Trophoblast cell (in vitro differentiated cells and primary cell): ENCODE measurements around the gene MLLT10.

Source experiments
- DNase-seq, 2 donors: peaks; one replicate each; pipeline ENCODE4 v3.0.0-alpha.2; 2016
- H2AFZ ChIP-seq: 2 replicates; pipeline ENCODE4 v1.6.1; 2013; ENCODE audit warnings: low read length, moderate library complexity, mild to moderate bottlenecking; ENCODE audit not compliant: insufficient read depth, poor library complexity
- H2AK5ac ChIP-seq: 2 replicates; pipeline ENCODE4 v1.6.1; 2013; ENCODE audit warnings: mild to moderate bottlenecking, low read length
- H2BK120ac ChIP-seq: 2 replicates; pipeline ENCODE4 v1.6.1; 2013; ENCODE audit warnings: low read length, mild to moderate bottlenecking, moderate library complexity; ENCODE audit not compliant: insufficient read depth, poor library complexity
- H2BK12ac ChIP-seq: 2 replicates; pipeline ENCODE4 v1.6.1; 2013; ENCODE audit warnings: mild to moderate bottlenecking, low read length, moderate library complexity
- H2BK5ac ChIP-seq: 2 replicates; pipeline ENCODE4 v1.6.1; 2013; ENCODE audit warnings: low read length, low read depth, moderate library complexity, mild to moderate bottlenecking; ENCODE audit not compliant: poor library complexity
- H3K14ac ChIP-seq: 2 replicates; pipeline ENCODE4 v1.6.1; 2013; ENCODE audit warnings: mild to moderate bottlenecking, low read length
- H3K18ac ChIP-seq: 2 replicates; pipeline ENCODE4 v1.6.1; 2013; ENCODE audit warnings: mild to moderate bottlenecking, low read length
- H3K23ac ChIP-seq: 2 replicates; pipeline ENCODE4 v1.6.1; 2013; ENCODE audit warnings: low read length
- H3K27ac ChIP-seq: 2 replicates; pipeline ENCODE4 v1.5.1; 2013; ENCODE audit warnings: low read depth, mild to moderate bottlenecking, inconsistent platforms, low read length, moderate library complexity
- H3K27me3 ChIP-seq: 2 replicates; pipeline ENCODE4 v1.6.1; 2013; ENCODE audit warnings: inconsistent platforms, mild to moderate bottlenecking, low read length, moderate library complexity; ENCODE audit not compliant: insufficient read depth
- H3K36me3 ChIP-seq, 2 experiments: 1 replicate in 1 of 2; 2 replicates in 1 of 2; pipeline ENCODE4 v1.6.1; 2013; ENCODE audit warnings: low read length in 2 of 2, mild to moderate bottlenecking in 2 of 2, moderate library complexity in 1 of 2; ENCODE audit not compliant: insufficient read depth in 2 of 2, control insufficient read depth in 1 of 2
- H3K4ac ChIP-seq: 2 replicates; pipeline ENCODE4 v1.6.1; 2013; ENCODE audit warnings: low read depth, mild to moderate bottlenecking, low read length, moderate library complexity
- H3K4me1 ChIP-seq, 2 experiments: 1 replicate in 1 of 2; 2 replicates in 1 of 2; pipeline ENCODE4 v1.6.1; 2013; ENCODE audit warnings: low read length in 2 of 2, mild to moderate bottlenecking in 2 of 2, moderate library complexity in 1 of 2; ENCODE audit not compliant: insufficient read depth in 2 of 2, control insufficient read depth in 1 of 2
- H3K4me2 ChIP-seq: 2 replicates; pipeline ENCODE4 v1.6.1; 2013; ENCODE audit warnings: inconsistent platforms, mild to moderate bottlenecking, low read length, moderate library complexity
- H3K4me3 ChIP-seq: 2 replicates; pipeline ENCODE4 v1.5.1; 2013; ENCODE audit warnings: mild to moderate bottlenecking, low read depth, low read length, inconsistent platforms
- H3K79me1 ChIP-seq: one replicate; pipeline ENCODE4 v1.6.1; 2013; ENCODE audit warnings: low read length
- H3K79me2 ChIP-seq: 2 replicates; pipeline ENCODE4 v1.6.1; 2013; ENCODE audit warnings: low read length, mild to moderate bottlenecking; ENCODE audit not compliant: control insufficient read depth, insufficient read depth, poor library complexity
- H3K9ac ChIP-seq: 2 replicates; pipeline ENCODE4 v1.6.1; 2013; ENCODE audit warnings: mild to moderate bottlenecking, low read length
- H3K9me3 ChIP-seq: 2 replicates; pipeline ENCODE4 v1.6.1; 2013; ENCODE audit warnings: low read depth, mild to moderate bottlenecking, control low read depth, inconsistent platforms, low read length; ENCODE audit not compliant: insufficient read depth
- H4K12ac ChIP-seq: 2 replicates; pipeline ENCODE4 v1.6.1; 2013; ENCODE audit warnings: low read depth, mild to moderate bottlenecking, low read length, moderate library complexity
- H4K8ac ChIP-seq: 2 replicates; pipeline ENCODE4 v1.6.1; 2013; ENCODE audit warnings: low read depth, mild to moderate bottlenecking, low read length, moderate library complexity
- H4K91ac ChIP-seq: one replicate; pipeline ENCODE4 v1.6.1; 2013; ENCODE audit warnings: low read depth, mild to moderate bottlenecking, low read length, moderate library complexity
- WGBS: extraction: QIAGEN DNeasy Blood & Tissue Kit; methylation state at CpG from one replicate; pipeline ENCODE4 v1.1.7; 2013; ENCODE audit warnings: missing lambda C conversion rate; ENCODE audit not compliant: insufficient read length, insufficient coverage; ENCODE audit errors: extremely low coverage; 5-methylcytosine and 5-hydroxymethylcytosine counted together

MLLT10 gene

DNA sequence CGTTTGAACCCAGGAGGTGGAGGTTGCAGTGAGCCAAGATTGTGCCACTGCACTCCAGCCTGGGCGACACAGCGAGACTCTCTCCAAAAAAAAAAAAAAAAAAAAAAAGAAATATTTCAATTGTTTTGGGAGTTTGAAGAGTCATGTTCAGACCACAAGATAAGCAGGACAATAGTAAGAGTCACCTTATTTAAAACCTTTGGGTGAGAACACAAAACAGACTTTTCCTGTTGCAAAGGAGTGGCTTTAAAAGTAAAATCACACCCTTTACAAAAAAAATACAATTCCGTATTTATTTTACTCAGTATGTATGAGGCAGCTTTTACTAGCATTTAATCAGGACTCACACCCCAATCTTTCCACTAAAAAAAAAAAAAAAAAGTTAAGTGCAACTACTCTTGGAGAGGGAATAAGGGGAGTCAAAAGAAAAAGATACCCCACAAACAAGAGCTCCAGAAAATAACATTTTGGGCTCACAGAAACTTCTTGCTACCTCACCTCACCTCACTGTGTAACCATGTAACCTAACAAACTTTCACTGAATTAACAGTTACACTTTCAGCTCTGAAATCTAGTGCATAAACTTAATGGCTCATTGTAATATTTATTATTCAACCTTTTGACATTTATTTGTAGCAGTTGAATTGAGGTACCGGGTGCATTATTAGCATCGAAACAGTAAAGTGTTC is 19.8 kb upstream of the MLLT10 start:
- DNase-seq, result no peak
- Histone ChIP-seq H3K18ac (no peak overlapping the region), H2BK120ac (no peak overlapping the region), H3K79me1 (peaks cover 45% of the 10 kb centered on the region), H3K9me3 (peaks cover 3% of the 10 kb centered on the region), H3K27ac (no peak overlapping the region), H2AFZ (no peak overlapping the region), H3K14ac (no peak overlapping the region), H4K8ac (no peak overlapping the region), H2AK5ac (no peak overlapping the region), H4K12ac (no peak overlapping the region), H3K23ac (no peak overlapping the region), H2BK12ac (no peak overlapping the region), H3K4me2 (peak overlapping the region; percentile 76), H3K79me2 (peaks cover 16% of the 10 kb centered on the region), H3K4me1 (peaks cover 13 to 15% of the 10 kb centered on the region in 2 experiments), H3K4ac (no peak overlapping the region), H4K91ac (no peak overlapping the region), H3K4me3 (no peak overlapping the region), H3K9ac (no peak overlapping the region), H2BK5ac (no peak overlapping the region), H3K27me3 (no peaks in the 10 kb centered on the region), H3K36me3 (no peaks in the 10 kb centered on the region)
- WGBS, result no CpG with 5 or more reads among the region's 6 CpGs

DNA sequence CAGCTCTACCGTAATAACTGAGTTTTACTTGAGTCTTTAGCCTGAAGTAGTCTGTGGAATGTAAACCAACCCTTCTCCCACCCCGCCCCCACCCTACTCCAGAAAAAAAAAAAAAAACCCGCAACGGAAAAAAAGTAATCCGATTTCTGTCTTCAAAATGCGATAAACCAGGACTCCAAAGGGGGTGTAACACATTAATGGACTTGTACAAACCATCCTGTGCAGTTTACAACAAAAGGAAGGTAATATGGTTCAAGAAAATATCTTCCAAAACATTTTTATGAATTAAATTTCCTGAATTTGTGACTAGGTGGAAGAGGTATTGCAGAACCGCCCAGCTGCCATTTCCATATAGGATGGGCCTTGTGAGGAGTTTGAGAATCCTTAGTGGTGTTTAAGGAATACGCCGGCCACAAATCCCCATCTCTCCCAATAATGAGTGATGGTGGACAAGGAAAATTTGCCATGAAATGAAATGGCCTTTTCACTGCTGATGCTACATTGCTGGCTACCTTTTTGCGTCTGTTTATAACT is 19.1 kb upstream of the MLLT10 start:
- no peak overlapping the region for H3K18ac ChIP-seq
- peak overlapping the region; percentile 20 for H3K14ac ChIP-seq
- H3K79me2 ChIP-seq, result peaks cover 16% of the 10 kb centered on the region
- peaks cover 3% of the 10 kb centered on the region for H3K9me3 ChIP-seq
- H3K23ac ChIP-seq, result no peak overlapping the region
- no peak overlapping the region for H2BK5ac ChIP-seq
- H4K8ac ChIP-seq, result no peak overlapping the region
- H3K9ac ChIP-seq, result no peak overlapping the region
- peak overlapping the region; percentile 76 for H3K4me2 ChIP-seq
- no peaks in the 10 kb centered on the region for H3K36me3 ChIP-seq
- peak overlapping the region; percentile 12 for H3K4ac ChIP-seq
- H3K79me1 ChIP-seq, result peaks cover 43% of the 10 kb centered on the region
- H3K27ac ChIP-seq, result no peak overlapping the region
- no CpG with 5 or more reads among the region's 10 CpGs for WGBS
- no peak overlapping the region for H2AFZ ChIP-seq
- no peak overlapping the region for H4K91ac ChIP-seq
- no peak overlapping the region for H2AK5ac ChIP-seq
- H2BK120ac ChIP-seq, result peak overlapping the region; percentile 41
- no peak overlapping the region for H3K4me3 ChIP-seq
- peaks cover 8 to 9% of the 10 kb centered on the region in 2 experiments for H3K4me1 ChIP-seq
- H4K12ac ChIP-seq, result no peak overlapping the region
- H3K27me3 ChIP-seq, result no peaks in the 10 kb centered on the region
- H2BK12ac ChIP-seq, result no peak overlapping the region
- no peak for DNase-seq

DNA sequence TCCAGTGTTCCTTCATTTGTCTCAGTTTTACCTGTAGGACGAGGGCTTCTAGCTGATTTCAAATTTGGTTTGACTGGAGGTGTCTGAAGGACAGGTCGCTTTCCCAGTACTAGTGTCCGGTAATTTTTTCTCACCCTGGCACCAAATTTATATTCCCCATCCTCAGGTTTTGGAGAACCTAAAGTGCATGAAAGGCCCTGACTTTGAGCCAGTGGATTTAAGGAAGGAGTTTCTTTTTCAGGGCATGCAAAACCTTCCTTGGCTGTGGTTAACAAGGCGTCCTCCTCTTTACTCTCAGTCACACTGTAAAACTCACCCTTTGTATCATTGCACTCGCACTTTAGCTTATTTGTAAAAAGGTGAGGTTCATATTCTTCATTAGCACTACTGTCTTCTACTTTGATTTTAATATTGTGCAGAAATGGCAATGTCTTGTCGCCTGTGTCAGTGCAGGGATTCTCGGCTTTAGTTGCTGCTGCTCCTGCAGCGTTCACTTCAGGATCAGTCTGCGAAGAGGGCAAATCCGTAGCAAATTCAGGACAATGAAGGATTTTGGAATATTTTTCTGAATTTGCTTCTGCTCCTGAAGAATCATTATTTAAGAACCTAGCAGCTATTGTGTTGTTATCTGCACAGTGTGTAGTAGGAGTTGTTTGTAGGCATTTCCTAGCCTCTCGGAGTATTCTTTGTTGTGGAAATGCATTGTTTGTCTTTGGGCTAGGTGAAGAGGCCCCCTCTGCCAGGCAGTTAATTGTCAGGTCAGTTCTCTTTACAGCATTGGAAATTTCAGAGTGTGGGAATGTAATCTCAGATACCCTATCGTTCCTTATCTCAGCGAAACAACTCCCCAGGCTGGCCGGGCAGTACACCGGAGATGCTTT is 18.4 kb upstream of the MLLT10 start:
- Histone ChIP-seq H2AFZ (peak overlapping the region; percentile 21), H3K4me3 (peak overlapping the region; percentile 83), H3K4me1 (peaks cover 5 to 6% of the 10 kb centered on the region in 2 experiments), H3K14ac (peak overlapping the region; percentile 92), H3K27me3 (no peaks in the 10 kb centered on the region), H4K8ac (peak overlapping the region; percentile 48), H2BK120ac (peak overlapping the region; percentile 93), H3K9ac (no peak overlapping the region), H4K91ac (peak overlapping the region; percentile 70), H4K12ac (peak overlapping the region; percentile 68), H3K79me2 (peaks cover 13% of the 10 kb centered on the region), H3K27ac (peak overlapping the region; percentile 96), H2AK5ac (no peak overlapping the region), H3K36me3 (no peaks in the 10 kb centered on the region), H3K9me3 (peaks cover 3% of the 10 kb centered on the region), H2BK12ac (peak overlapping the region; percentile 3), H3K4ac (peak overlapping the region; percentile 23), H3K79me1 (peaks cover 40% of the 10 kb centered on the region), H3K23ac (no peak overlapping the region), H3K18ac (peak overlapping the region; percentile 70), H3K4me2 (peak overlapping the region; percentile 76), H2BK5ac (peak overlapping the region; percentile 78)
- no peak for DNase-seq
- WGBS, result no CpG with 5 or more reads among the region's 15 CpGs

DNA sequence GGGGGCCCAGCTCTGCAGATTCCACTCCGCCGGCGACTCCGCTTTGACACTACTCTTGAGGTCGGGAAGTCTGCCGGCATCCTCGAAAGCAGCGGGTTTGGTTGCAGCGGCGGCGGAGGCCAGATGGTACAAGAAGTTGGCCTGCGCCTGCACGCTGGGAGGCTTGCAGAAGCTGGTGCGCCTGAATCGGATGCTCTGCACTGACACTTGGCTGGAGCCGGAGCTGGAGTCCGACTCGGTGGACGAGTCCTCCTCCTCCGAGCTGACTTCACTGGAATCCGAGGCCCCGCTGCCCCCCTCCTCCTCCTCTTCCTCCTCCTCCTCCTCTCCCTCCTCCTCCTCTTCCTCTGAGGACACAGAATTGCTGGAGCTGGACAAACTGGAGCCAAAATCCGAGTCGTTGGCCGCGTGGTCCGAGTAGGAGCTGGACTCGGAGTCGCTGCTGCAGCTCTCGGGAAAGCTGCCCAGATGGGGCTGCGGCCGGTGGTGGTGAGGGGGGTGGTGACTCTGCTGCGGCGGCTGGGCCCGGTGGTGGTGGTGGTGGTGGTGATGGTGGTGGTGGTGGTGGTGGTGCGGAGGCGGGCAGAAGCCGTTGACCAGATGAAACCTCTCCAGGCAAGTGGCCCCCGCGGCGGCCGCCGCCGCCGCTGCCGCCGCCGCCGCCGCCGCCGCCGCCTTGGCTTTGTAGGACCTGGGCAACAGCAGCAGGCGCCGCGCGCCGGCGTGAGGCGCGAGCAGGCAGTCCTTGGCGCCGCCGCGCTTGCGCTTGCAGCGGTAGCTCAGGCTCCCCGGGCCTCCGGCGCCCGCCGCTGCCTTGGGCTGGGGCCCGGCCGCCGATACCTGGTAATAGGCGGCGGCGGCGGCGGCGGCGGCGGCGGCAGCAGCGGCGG is 17.5 kb upstream of the MLLT10 start:
- Histone ChIP-seq H4K91ac (peak overlapping the region; percentile 70), H3K27me3 (no peaks in the 10 kb centered on the region), H2AFZ (peak overlapping the region; percentile 45), H4K8ac (peak overlapping the region; percentile 50), H3K79me2 (peaks cover 13% of the 10 kb centered on the region), H2AK5ac (peak overlapping the region; percentile 28), H3K9me3 (peaks cover 3% of the 10 kb centered on the region), H3K4me1 (peaks cover 2 to 4% of the 10 kb centered on the region in 2 experiments), H3K4me2 (peak overlapping the region; percentile 76), H3K14ac (peak overlapping the region; percentile 92), H2BK12ac (peak overlapping the region; percentile 3), H3K18ac (peak overlapping the region; percentile 95), H3K4ac (peak overlapping the region; percentile 23), H3K79me1 (peaks cover 38% of the 10 kb centered on the region), H2BK120ac (peak overlapping the region; percentile 93), H3K4me3 (peak overlapping the region; percentile 83), H4K12ac (peak overlapping the region; percentile 68), H3K23ac (no peak overlapping the region), H3K36me3 (no peaks in the 10 kb centered on the region), H3K9ac (peak overlapping the region; percentile 84), H2BK5ac (peak overlapping the region; percentile 78), H3K27ac (peak overlapping the region; percentile 96)
- no CpG with 5 or more reads among the region's 86 CpGs for WGBS
- peak; percentile 72 to 73 for DNase-seq
